ENCODE data around the gene CD53.
"Not testable (repeated sequence)": the region's sequence is repeated elsewhere in the genome, so short reads cannot be mapped to it uniquely, and the experiment has no call there.

Gene CD53

GRCh38 chr1:110872745-110873720 is at the start of gene CD53:
CD53 (plus strand) TSS chr1:110873148; CDS start chr1:110891409, 18,261 bp downstream.
- DNase-seq = peak; percentile 68

- no peak for DNase-seq
These were observed 48.8 kb upstream of the CD53 start for GRCh38 chr1:110824192-110824591.

- DNase-seq = peak; percentile 38
These were observed 42.9 kb upstream of the CD53 start for GRCh38 chr1:110829955-110830553.

- DNase-seq = not testable (repeated sequence)
These were observed 39.2 kb upstream of the CD53 start for GRCh38 chr1:110833779-110834178.

GRCh38 chr1:110846861-110847260 is 26.1 kb upstream of the CD53 start:
- DNase-seq = no peak

- no peak for DNase-seq
These were observed 22.8 kb upstream of the CD53 start for GRCh38 chr1:110850145-110850544.

GRCh38 chr1:110850627-110851026 is 22.3 kb upstream of the CD53 start:
- no peak for DNase-seq

- no peak for DNase-seq
These were observed 19.8 kb upstream of the CD53 start for GRCh38 chr1:110853135-110853534.

- DNase-seq = no peak
These were observed 16.5 kb upstream of the CD53 start for GRCh38 chr1:110856410-110856809.

GRCh38 chr1:110857964-110858948 is 14.7 kb upstream of the CD53 start:
- no peak for DNase-seq

- DNase-seq = no peak
These were observed 13.9 kb upstream of the CD53 start for GRCh38 chr1:110859062-110859461.

GRCh38 chr1:110860174-110860573 is 12.8 kb upstream of the CD53 start:
- no peak for DNase-seq

- not testable (repeated sequence) for DNase-seq
These were observed 12.3 kb upstream of the CD53 start for GRCh38 chr1:110860620-110861019.

- not testable (repeated sequence) for DNase-seq
These were observed 11.0 kb upstream of the CD53 start for GRCh38 chr1:110861942-110862341.

GRCh38 chr1:110864287-110864686 is 8.7 kb upstream of the CD53 start:
- DNase-seq = no peak

GRCh38 chr1:110870721-110871388 is 2.1 kb upstream of the CD53 start:
- DNase-seq = no peak

GRCh38 chr1:110872366-110872744 is 593 bp upstream of the CD53 start:
- no peak for DNase-seq

- DNase-seq = no peak
These were observed 908 bp downstream of the CD53 start for GRCh38 chr1:110873856-110874255.

- no peak for DNase-seq
These were observed 1.6 kb downstream of the CD53 start for GRCh38 chr1:110874324-110875215.

- peak; percentile 65 for DNase-seq
These were observed 2.3 kb downstream of the CD53 start for GRCh38 chr1:110875216-110875731.

Measured in CD4-positive, alpha-beta T cell treated with Interleukin-6 for 4 hours (primary cell).